GM12878 (cell line): ENCODE data around the gene EYS.

Experiments
- CHD1 ChIP-seq: IDR thresholded peaks from 2 replicates; pipeline ENCODE4 v1.6.1; 2012; ENCODE audit warnings: low read depth, low read length, improper control_type of control experiment
- CTCF ChIP-seq, 3 experiments: IDR thresholded peaks in 2 of 3; conservative IDR thresholded peaks in 1 of 3; 2 replicates each; pipeline ENCODE4 v1.5.1; 2011; ENCODE audit warnings: low read depth in 3 of 3, low read length in 3 of 3, mild to moderate bottlenecking in 3 of 3, control low read depth in 2 of 3, moderate library complexity in 2 of 3, inconsistent platforms in 1 of 3, mixed read lengths in 1 of 3; ENCODE audit not compliant: control insufficient read depth in 2 of 3, insufficient read depth in 1 of 3; ENCODE audit errors: extremely low read depth in 1 of 3
- EP300 ChIP-seq, 2 experiments: fragments of 150-350 bp in 1 of 2; IDR thresholded peaks; 2 replicates each; pipeline ENCODE4 v1.6.1; 2011 to 2012; ENCODE audit warnings: low read depth in 2 of 2, low read length in 2 of 2, borderline replicate concordance in 1 of 2, improper control_type of control experiment in 1 of 2, inconsistent platforms in 1 of 2; ENCODE audit not compliant: control insufficient read depth in 1 of 2
- EZH2 ChIP-seq: IDR thresholded peaks from 2 replicates; pipeline ENCODE4 v1.6.1; 2012; ENCODE audit warnings: low read depth, mild to moderate bottlenecking, control low read depth, inconsistent platforms, low read length, borderline replicate concordance; ENCODE audit not compliant: control insufficient read depth
- GABPA ChIP-seq: IDR thresholded peaks from 2 replicates; pipeline ENCODE4 v1.6.1; 2014; ENCODE audit warnings: antibody characterized with exemption, low read depth, mild to moderate bottlenecking, inconsistent platforms
- KAT2A ChIP-seq: conservative IDR thresholded peaks from 2 replicates; pipeline ENCODE4 v1.6.1; 2011; ENCODE audit warnings: low read depth, low read length; ENCODE audit not compliant: control insufficient read depth
- POLR2A ChIP-seq: IDR thresholded peaks from 2 replicates; pipeline ENCODE4 v1.6.1; 2011; ENCODE audit warnings: low read depth, mild to moderate bottlenecking, low read length
- RAD21 ChIP-seq: IDR thresholded peaks from 2 replicates; pipeline ENCODE4 v1.6.1; 2011; ENCODE audit warnings: mild to moderate bottlenecking, low read depth, low read length, moderate library complexity; ENCODE audit not compliant: insufficient read depth
- SIX5 ChIP-seq: IDR thresholded peaks from 2 replicates; pipeline ENCODE4 v1.6.1; 2011; ENCODE audit warnings: mild to moderate bottlenecking, low read depth, low read length, moderate library complexity; ENCODE audit not compliant: severe bottlenecking
- ZNF274 ChIP-seq: IDR thresholded peaks from one replicate; pipeline ENCODE4 v1.8.0; 2011; ENCODE audit not compliant: insufficient read length, insufficient read depth
- TF ChIP-seq, protein P1 (sequence below): IDR thresholded peaks from 2 replicates; pipeline ENCODE4 v1.6.1; 2012; ENCODE audit warnings: mild to moderate bottlenecking, low read depth, low read length

DNA sequence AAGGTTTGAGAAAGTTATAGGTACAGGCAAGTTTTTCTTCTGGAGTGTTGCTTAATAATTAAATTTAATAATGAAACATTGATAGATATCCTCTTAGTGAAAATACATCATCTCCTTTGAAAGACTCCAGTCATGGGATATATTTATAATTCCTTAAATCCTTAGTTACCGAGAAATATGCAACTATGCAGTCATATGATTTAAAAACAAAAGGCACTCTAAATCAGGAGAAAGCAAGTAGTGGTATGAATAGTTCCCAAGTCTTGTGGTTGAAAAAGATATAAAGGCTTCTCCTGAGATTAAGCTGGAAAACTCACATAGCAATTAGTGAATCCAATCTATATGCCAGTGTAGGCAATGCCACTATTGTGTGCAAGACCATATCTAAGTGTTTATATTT lies 475.4 kb downstream of the EYS start:
- TF ChIP-seq RAD21 (no peak), GABPA (no peak), KAT2A (no peak), POLR2A (no peak), EP300 (IDR thresholded peaks at IDR 0.05; ENCODE audit: borderline replicate concordance in 1 of 2, control insufficient read depth in 1 of 2, low read depth in 2 of 2, low read length in 2 of 2) (no peak), EZH2 (no peak), CTCF (IDR thresholded peaks at IDR 0.05 in 2 of 3, conservative IDR thresholded peaks at IDR 0.05 in 1 of 3; ENCODE audit: control insufficient read depth in 2 of 3, extremely low read depth in 1 of 3, insufficient read depth in 1 of 3, low read depth in 3 of 3, low read length in 3 of 3) (no peak), CHD1 (no peak), SIX5 (no peak), ZNF274 (no peak)
- TF ChIP-seq, protein P1, sequence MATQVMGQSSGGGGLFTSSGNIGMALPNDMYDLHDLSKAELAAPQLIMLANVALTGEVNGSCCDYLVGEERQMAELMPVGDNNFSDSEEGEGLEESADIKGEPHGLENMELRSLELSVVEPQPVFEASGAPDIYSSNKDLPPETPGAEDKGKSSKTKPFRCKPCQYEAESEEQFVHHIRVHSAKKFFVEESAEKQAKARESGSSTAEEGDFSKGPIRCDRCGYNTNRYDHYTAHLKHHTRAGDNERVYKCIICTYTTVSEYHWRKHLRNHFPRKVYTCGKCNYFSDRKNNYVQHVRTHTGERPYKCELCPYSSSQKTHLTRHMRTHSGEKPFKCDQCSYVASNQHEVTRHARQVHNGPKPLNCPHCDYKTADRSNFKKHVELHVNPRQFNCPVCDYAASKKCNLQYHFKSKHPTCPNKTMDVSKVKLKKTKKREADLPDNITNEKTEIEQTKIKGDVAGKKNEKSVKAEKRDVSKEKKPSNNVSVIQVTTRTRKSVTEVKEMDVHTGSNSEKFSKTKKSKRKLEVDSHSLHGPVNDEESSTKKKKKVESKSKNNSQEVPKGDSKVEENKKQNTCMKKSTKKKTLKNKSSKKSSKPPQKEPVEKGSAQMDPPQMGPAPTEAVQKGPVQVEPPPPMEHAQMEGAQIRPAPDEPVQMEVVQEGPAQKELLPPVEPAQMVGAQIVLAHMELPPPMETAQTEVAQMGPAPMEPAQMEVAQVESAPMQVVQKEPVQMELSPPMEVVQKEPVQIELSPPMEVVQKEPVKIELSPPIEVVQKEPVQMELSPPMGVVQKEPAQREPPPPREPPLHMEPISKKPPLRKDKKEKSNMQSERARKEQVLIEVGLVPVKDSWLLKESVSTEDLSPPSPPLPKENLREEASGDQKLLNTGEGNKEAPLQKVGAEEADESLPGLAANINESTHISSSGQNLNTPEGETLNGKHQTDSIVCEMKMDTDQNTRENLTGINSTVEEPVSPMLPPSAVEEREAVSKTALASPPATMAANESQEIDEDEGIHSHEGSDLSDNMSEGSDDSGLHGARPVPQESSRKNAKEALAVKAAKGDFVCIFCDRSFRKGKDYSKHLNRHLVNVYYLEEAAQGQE, result no peak
